Measurements from ENCODE around the gene TBK1.

Gene TBK1

GRCh38 chr12:64451687-64452558 is at the start of gene TBK1:
TBK1 (plus strand) TSS chr12:64452120; CDS start chr12:64455871, 3,751 bp downstream.
- no peak for TF ChIP-seq CTCF (IDR thresholded peaks at IDR 0.05; ENCODE audit: low read depth, low read length)
- H3K4me3 ChIP-seq (replicated peaks in 1 of 2; ENCODE audit: low read depth in 2 of 2, low read length in 2 of 2) = peak within 1 kb of the TSS; percentile 93 to 94
- DNase-seq (ENCODE audit: low read depth in 2 of 2) = peak; percentile 85 to 89

GRCh38 chr12:64402181-64402580 is 49.7 kb upstream of the TBK1 start:
- TF ChIP-seq CTCF (IDR thresholded peaks at IDR 0.05; ENCODE audit: low read depth, low read length) = no peak
- DNase-seq (ENCODE audit: low read depth in 2 of 2) = no peak

GRCh38 chr12:64403707-64404469 is 48.0 kb upstream of the TBK1 start, which contains the start of gene XPOT:
XPOT (plus strand) TSS chr12:64404392; CDS start chr12:64410036, 5,644 bp downstream.
- peak within 1 kb of the TSS; percentile 97 to 98 for H3K4me3 ChIP-seq (replicated peaks in 1 of 2; ENCODE audit: low read depth in 2 of 2, low read length in 2 of 2)
- peak; percentile 98 for DNase-seq (ENCODE audit: low read depth in 2 of 2)
- TF ChIP-seq CTCF (IDR thresholded peaks at IDR 0.05; ENCODE audit: low read depth, low read length) = no peak

More at GRCh38 chr12:64402181-64402580, 49.7 kb upstream of the TBK1 start:
- no peak overlapping the region for H3K4me3 ChIP-seq (replicated peaks in 1 of 2; ENCODE audit: low read depth in 2 of 2, low read length in 2 of 2)

GRCh38 chr12:64404470-64405256 is 47.3 kb upstream of the TBK1 start:
- no peak for TF ChIP-seq CTCF (IDR thresholded peaks at IDR 0.05; ENCODE audit: low read depth, low read length)
- peak; percentile 84 to 88 for DNase-seq (ENCODE audit: low read depth in 2 of 2)
- H3K4me3 ChIP-seq (replicated peaks in 1 of 2; ENCODE audit: low read depth in 2 of 2, low read length in 2 of 2) = peak overlapping the region; percentile 97 to 98

GRCh38 chr12:64407342-64408223 is 44.3 kb upstream of the TBK1 start:
- no peak for DNase-seq (ENCODE audit: low read depth in 2 of 2)
- no peak for TF ChIP-seq CTCF (IDR thresholded peaks at IDR 0.05; ENCODE audit: low read depth, low read length)

More at GRCh38 chr12:64407342-64408223, 44.3 kb upstream of the TBK1 start:
- no peak overlapping the region for H3K4me3 ChIP-seq (replicated peaks in 1 of 2; ENCODE audit: low read depth in 2 of 2, low read length in 2 of 2)
